Naive thymus-derived CD4-positive, alpha-beta T cell (primary cell): Measurements from ENCODE around the gene ARHGAP6. TPM values are rescaled to one million over a fixed set of nuclear protein-coding genes. Genes with fewer than 3 reads are reported as not detected.
"Not testable (repeated sequence)": the region's sequence is repeated elsewhere in the genome, so short reads cannot be mapped to it uniquely, and the experiment has no call there.

Experiments used
- ATAC-seq: fragments of 150-1000 bp; cut with Tn5 transposase; 2 replicates; pipeline ENCODE4 v1.10.0; 2021; ENCODE audit warnings: mild to moderate bottlenecking, moderate library complexity
- CTCF ChIA-PET: fragments of 350-600 bp; sonication (Branson Sonifier 250); formaldehyde crosslinking; loops from one replicate; lab custom pipeline; 2021; ENCODE audit warnings: antibody characterized with exemption; lab: Charles Lee
- POLR2A ChIA-PET: fragments of 350-600 bp; sonication (Branson Sonifier 250); formaldehyde crosslinking; loops from one replicate; lab custom pipeline; 2021; ENCODE audit warnings: antibody characterized with exemption, inconsistent platforms; lab: Charles Lee
- DNase-seq, 9 donors: peaks; one replicate each; pipeline versions ENCODE4 v3.0.0 to v3.0.0-alpha.2; 2020 to 2022; ENCODE audit warnings: mixed read lengths in 1 of 9
- H3K27ac ChIP-seq: one replicate; pipeline ENCODE4 v1.7.0; 2013; ENCODE audit warnings: mild to moderate bottlenecking, low read depth, low read length, moderate library complexity
- H3K27me3 ChIP-seq, 2 donors: one replicate each; pipeline ENCODE4 v1.7.0; 2013; ENCODE audit warnings: low read length in 2 of 2, mild to moderate bottlenecking in 2 of 2, moderate library complexity in 2 of 2; ENCODE audit not compliant: control insufficient read depth in 2 of 2, insufficient read depth in 2 of 2
- H3K36me3 ChIP-seq, 3 experiments: 1 replicate in 2 of 3; 2 replicates in 1 of 3; pipeline ENCODE4 v1.7.0; 2013; ENCODE audit warnings: low read length in 3 of 3, mild to moderate bottlenecking in 3 of 3, moderate library complexity in 1 of 3; ENCODE audit not compliant: insufficient read depth in 3 of 3, control insufficient read depth in 2 of 3
- H3K4me1 ChIP-seq, 2 donors: one replicate each; pipeline ENCODE4 v1.7.0; 2013; ENCODE audit warnings: low read length in 2 of 2, mild to moderate bottlenecking in 2 of 2, moderate library complexity in 1 of 2; ENCODE audit not compliant: control insufficient read depth in 2 of 2, insufficient read depth in 2 of 2
- H3K4me3 ChIP-seq: 2 replicates; pipeline ENCODE4 v1.7.0; 2013; ENCODE audit warnings: mild to moderate bottlenecking, low read length
- H3K9me3 ChIP-seq, 3 experiments: 1 replicate in 2 of 3; 2 replicates in 1 of 3; pipeline ENCODE4 v1.7.0; 2013; ENCODE audit warnings: low read length in 3 of 3; ENCODE audit not compliant: control insufficient read depth in 2 of 3
- H3K27ac Mint-ChIP-seq, 9 donors: one replicate each; pipeline ENCODE4 v1.8.0; 2020 to 2022; ENCODE audit warnings: mixed read lengths in 9 of 9, mild to moderate bottlenecking in 8 of 9, moderate library complexity in 5 of 9, inconsistent platforms in 2 of 9
- H3K27me3 Mint-ChIP-seq, 5 donors: one replicate each; pipeline ENCODE4 v1.8.0; 2021 to 2022; ENCODE audit warnings: mixed read lengths in 5 of 5, mild to moderate bottlenecking in 1 of 5
- H3K36me3 Mint-ChIP-seq, 5 donors: one replicate each; pipeline ENCODE4 v1.8.0; 2020 to 2022; ENCODE audit warnings: mixed read lengths in 5 of 5, mild to moderate bottlenecking in 3 of 5, inconsistent platforms in 1 of 5
- H3K4me1 Mint-ChIP-seq, 7 donors: one replicate each; pipeline ENCODE4 v1.8.0; 2020 to 2022; ENCODE audit warnings: mixed read lengths in 7 of 7, mild to moderate bottlenecking in 3 of 7, inconsistent platforms in 1 of 7
- H3K4me3 Mint-ChIP-seq, 10 donors: one replicate each; pipeline ENCODE4 v1.8.0; 2020 to 2022; ENCODE audit warnings: mild to moderate bottlenecking in 10 of 10, mixed read lengths in 10 of 10, moderate library complexity in 6 of 10, inconsistent platforms in 2 of 10
- H3K9me3 Mint-ChIP-seq, 11 donors: one replicate each; pipeline ENCODE4 v1.8.0; 2020 to 2022; ENCODE audit warnings: mixed read lengths in 11 of 11, mild to moderate bottlenecking in 4 of 11, inconsistent platforms in 1 of 11, moderate library complexity in 1 of 11
- intact Hi-C, 2 donors: fragments of 100-400 bp; cut with micrococcal nuclease; formaldehyde crosslinking; loops; one replicate each; pipeline ENCODE4 v1.15.1; 2023
- polyA plus RNA-seq, 2 donors: library from polyadenylated mRNA; unstranded; fragments of 300-500 nt; fragmentation: Illumina TruSeq; gene quantifications; one replicate each; pipeline ENCODE4 v1.2.3, GENCODE V29; 2021
- total RNA-seq, 6 experiments: library from RNA in 5 of 6; stranded (reverse) in 5 of 6; gene quantifications; 1 replicate in 5 of 6; 2 replicates in 1 of 6; pipeline ENCODE4 v1.2.3 and lab custom pipeline; 2021 to 2026

Gene ARHGAP6
- total and polyA plus RNA-seq, 7 experiments from 2014 or later = 0.11 to 0.83 TPM; not detected in 5

GRCh38 chrX:11131146-11131545 lies 534.6 kb downstream of the ARHGAP6 start:
- no peaks in the 10 kb centered on the region for H3K36me3 ChIP-seq
- no peaks in the 10 kb centered on the region for H3K9me3 ChIP-seq
- Mint-ChIP-seq H3K4me3 (no peak overlapping the region), H3K36me3 (no peaks in the 10 kb centered on the region), H3K9me3 (peaks cover 0 to 4% (median 0%) of the 10 kb centered on the region in 11 donors), H3K27me3 (no peaks in the 10 kb centered on the region), H3K27ac (peak overlapping the region in 1 of 9 donors; percentile 28), H3K4me1 (peaks cover 0 to 1% (median 0%) of the 10 kb centered on the region in 7 donors)
- ATAC-seq (no peak), DNase-seq (no peak)
- no peaks in the 10 kb centered on the region for H3K27me3 ChIP-seq
- intact Hi-C loops = loop anchor here in 1 of 2 donors (10.0 kb wide), 1 partner anchor 406 kb away; no protein-coding TSS in a partner anchor
- ChIA-PET CTCF (no interaction called here), POLR2A (no interaction called here)
- H3K27ac ChIP-seq = no peak overlapping the region
- no peaks in the 10 kb centered on the region for H3K4me1 ChIP-seq
- no peak overlapping the region for H3K4me3 ChIP-seq

DNA sequence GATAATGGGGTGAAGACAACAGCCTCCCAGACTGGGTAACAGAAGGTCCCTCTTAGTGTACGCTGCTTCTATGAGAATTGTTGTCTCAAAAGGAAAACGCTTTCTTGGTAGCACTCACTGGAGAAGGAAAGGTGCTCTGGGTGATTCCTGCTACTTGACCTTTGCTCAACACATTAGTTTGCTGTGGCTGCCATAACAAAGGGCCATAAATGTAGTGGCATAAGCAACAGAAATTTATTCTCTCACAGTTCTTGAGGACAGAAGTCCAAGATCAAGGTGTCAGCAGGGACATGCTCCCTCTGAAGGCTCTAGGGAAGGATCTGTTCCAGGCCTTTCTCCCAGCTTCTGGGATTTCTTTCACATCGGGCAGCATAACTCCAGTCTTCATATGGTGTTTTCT lies 535.6 kb downstream of the ARHGAP6 start:
- H3K9me3 ChIP-seq = no peaks in the 10 kb centered on the region
- ATAC-seq (no peak), DNase-seq (no peak)
- H3K4me1 Mint-ChIP-seq = peaks cover 0 to 1% (median 0%) of the 10 kb centered on the region in 7 donors
- ChIA-PET POLR2A (no interaction called here), CTCF (no interaction called here)
- H3K9me3 Mint-ChIP-seq = peaks cover 0 to 4% (median 0%) of the 10 kb centered on the region in 11 donors
- no peaks in the 10 kb centered on the region for H3K36me3 ChIP-seq
- intact Hi-C loops = loop anchor here in 1 of 2 donors (10.0 kb wide), 1 partner anchor 405 kb away; no protein-coding TSS in a partner anchor
- no peak overlapping the region for H3K27ac ChIP-seq
- H3K4me3 ChIP-seq = no peak overlapping the region
- H3K4me3 Mint-ChIP-seq = no peak overlapping the region
- no peaks in the 10 kb centered on the region for H3K27me3 ChIP-seq
- no peaks in the 10 kb centered on the region for H3K4me1 ChIP-seq
- H3K27ac Mint-ChIP-seq = no peak overlapping the region
- no peaks in the 10 kb centered on the region for H3K27me3 Mint-ChIP-seq
- no peaks in the 10 kb centered on the region for H3K36me3 Mint-ChIP-seq

- H3K27ac Mint-ChIP-seq = no peak overlapping the region
- H3K4me3 ChIP-seq = no peak overlapping the region
- ATAC-seq = no peak
- intact Hi-C loops = loop anchor here in 1 of 2 donors (10.0 kb wide), 1 partner anchor 405 kb away; no protein-coding TSS in a partner anchor
- no peaks in the 10 kb centered on the region for H3K27me3 Mint-ChIP-seq
- no peaks in the 10 kb centered on the region for H3K9me3 ChIP-seq
- POLR2A ChIA-PET = no interaction called here
- H3K27ac ChIP-seq = no peak overlapping the region
- DNase-seq = no peak
- no peak overlapping the region for H3K4me3 Mint-ChIP-seq
- peaks cover 0 to 1% (median 0%) of the 10 kb centered on the region in 7 donors for H3K4me1 Mint-ChIP-seq
- CTCF ChIA-PET = no interaction called here
- no peaks in the 10 kb centered on the region for H3K36me3 ChIP-seq
- no peaks in the 10 kb centered on the region for H3K27me3 ChIP-seq
- no peaks in the 10 kb centered on the region for H3K4me1 ChIP-seq
- H3K36me3 Mint-ChIP-seq = no peaks in the 10 kb centered on the region
- peaks cover 0 to 4% (median 0%) of the 10 kb centered on the region in 11 donors for H3K9me3 Mint-ChIP-seq
Observed at GRCh38 chrX:11129534-11130105, 536.1 kb downstream of the ARHGAP6 start.

DNA sequence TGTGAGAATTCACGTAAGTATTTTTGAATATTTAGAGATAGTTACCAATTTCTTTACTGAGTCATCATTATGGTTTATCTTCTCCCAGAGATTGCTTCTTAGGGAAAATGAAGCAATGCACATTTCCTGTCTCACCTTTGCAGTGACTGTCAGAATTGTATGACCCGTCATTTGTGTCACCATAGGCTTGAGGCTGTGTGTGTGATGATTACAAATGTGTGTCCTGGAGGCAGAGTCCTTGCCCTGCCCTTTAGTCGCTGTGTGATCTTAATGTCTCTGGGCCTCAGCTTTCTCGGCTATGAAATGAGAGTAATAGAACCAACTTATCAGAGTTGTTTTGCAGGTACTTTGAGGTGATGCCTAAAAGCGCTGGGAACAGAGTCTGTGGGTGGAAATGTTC lies 540.7 kb downstream of the ARHGAP6 start:
- ATAC-seq = no peak
- Histone ChIP-seq H3K27me3 (no peaks in the 10 kb centered on the region), H3K27ac (no peak overlapping the region), H3K4me3 (no peak overlapping the region), H3K4me1 (no peaks in the 10 kb centered on the region), H3K9me3 (no peaks in the 10 kb centered on the region), H3K36me3 (peaks cover 0 to 9% (median 5%) of the 10 kb centered on the region in 3 experiments)
- H3K36me3 Mint-ChIP-seq = peaks cover 8 to 19% (median 11%) of the 10 kb centered on the region in 5 donors
- no peak overlapping the region for H3K4me3 Mint-ChIP-seq
- ChIA-PET CTCF (no interaction called here), POLR2A (no interaction called here)
- DNase-seq = no peak
- intact Hi-C loops = no loop called here
- H3K9me3 Mint-ChIP-seq = peaks cover 0 to 4% (median 0%) of the 10 kb centered on the region in 11 donors
- H3K27me3 Mint-ChIP-seq = no peaks in the 10 kb centered on the region
- peaks cover 0 to 3% (median 0%) of the 10 kb centered on the region in 7 donors for H3K4me1 Mint-ChIP-seq
- no peak overlapping the region for H3K27ac Mint-ChIP-seq

GRCh38 chrX:11124112-11124511 lies 541.6 kb downstream of the ARHGAP6 start:
- ATAC-seq = no peak
- Histone ChIP-seq H3K9me3 (no peaks in the 10 kb centered on the region), H3K36me3 (peaks cover 0 to 14% (median 5%) of the 10 kb centered on the region in 3 experiments), H3K27ac (no peak overlapping the region), H3K4me3 (no peak overlapping the region), H3K4me1 (no peaks in the 10 kb centered on the region), H3K27me3 (no peaks in the 10 kb centered on the region)
- no peak overlapping the region for H3K27ac Mint-ChIP-seq
- peaks cover 0 to 3% (median 0%) of the 10 kb centered on the region in 7 donors for H3K4me1 Mint-ChIP-seq
- H3K9me3 Mint-ChIP-seq = peaks cover 0 to 4% (median 0%) of the 10 kb centered on the region in 11 donors
- DNase-seq = no peak
- H3K27me3 Mint-ChIP-seq = no peaks in the 10 kb centered on the region
- intact Hi-C loops = no loop called here
- ChIA-PET CTCF (no interaction called here), POLR2A (no interaction called here)
- H3K36me3 Mint-ChIP-seq = peaks cover 8 to 27% (median 11%) of the 10 kb centered on the region in 5 donors
- no peak overlapping the region for H3K4me3 Mint-ChIP-seq

- H3K36me3 ChIP-seq = peaks cover 0 to 23% (median 5%) of the 10 kb centered on the region in 3 experiments
- H3K4me3 ChIP-seq, H3K9me3 Mint-ChIP-seq, H3K4me1 Mint-ChIP-seq, H3K27me3 ChIP-seq, H3K27ac Mint-ChIP-seq, H3K4me1 ChIP-seq, H3K4me3 Mint-ChIP-seq, H3K27ac ChIP-seq, DNase-seq, H3K27me3 Mint-ChIP-seq, intact Hi-C loops, ATAC-seq, H3K9me3 ChIP-seq: not testable (repeated sequence)
- POLR2A ChIA-PET = interaction anchor here (1.4 kb wide), 1 partner anchor 10 kb away, joined by 3 read pairs; no protein-coding TSS in a partner anchor
- CTCF ChIA-PET = interaction anchor here (0.7 kb wide), 1 partner anchor 990 kb away, joined by 3 read pairs; no protein-coding TSS in a partner anchor
- H3K36me3 Mint-ChIP-seq = peaks cover 8 to 32% (median 11%) of the 10 kb centered on the region in 5 donors
Observed at GRCh38 chrX:11123087-11123486, 542.6 kb downstream of the ARHGAP6 start.
